A673 (cell line): ENCODE results near the gene CHAT. TPM values are rescaled to one million over a fixed set of nuclear protein-coding genes. Genes with fewer than 3 reads are reported as not detected.

Experiments
- BruUV-seq: library from RNA; stranded (reverse); fragments of 400-500 nt; replicated peaks from 2 replicates; lab custom pipeline; 2021; lab: Mats Ljungman, UMichigan
- CTCF ChIA-PET: fragments of 300-600 bp; sonication (Branson Sonifier 250); formaldehyde crosslinking; loops from one replicate; lab custom pipeline; 2022; ENCODE audit warnings: antibody characterized with exemption; lab: Charles Lee
- POLR2A ChIA-PET: fragments of 300-600 bp; sonication (Branson Sonifier 250); formaldehyde crosslinking; loops from one replicate; lab custom pipeline; 2022; ENCODE audit warnings: antibody characterized with exemption; ENCODE audit not compliant: low non-redundant PET; lab: Charles Lee
- DNase-seq: peaks from one replicate; pipeline ENCODE4 v3.0.0-alpha.2; 2015; ENCODE audit warnings: low spot score
- H3K27ac ChIP-seq: fragments of 200-600 bp; sonication (generic); 2 replicates; pipeline ENCODE4 v1.5.1; 2016; ENCODE audit warnings: mixed run types, low read depth, mild to moderate bottlenecking, mixed read lengths, antibody characterized with exemption, low read length; ENCODE audit not compliant: poor library complexity, severe bottlenecking
- H3K27me3 ChIP-seq: fragments of 200-600 bp; sonication (generic); replicated peaks from 2 replicates; pipeline ENCODE4 v1.6.1; 2017; ENCODE audit warnings: mixed run types, low read depth, mild to moderate bottlenecking, mixed read lengths, antibody characterized with exemption, low read length; ENCODE audit not compliant: insufficient read depth, poor library complexity
- H3K36me3 ChIP-seq: fragments of 200-600 bp; sonication (generic); 2 replicates; pipeline ENCODE4 v1.6.1; 2016; ENCODE audit warnings: mixed run types, mild to moderate bottlenecking, mixed read lengths, antibody characterized with exemption, low read length; ENCODE audit not compliant: insufficient read depth, poor library complexity, severe bottlenecking
- H3K4me1 ChIP-seq: fragments of 200-600 bp; sonication (generic); 2 replicates; pipeline ENCODE4 v1.6.1; 2017; ENCODE audit warnings: mixed run types, mild to moderate bottlenecking, mixed read lengths, antibody characterized with exemption, low read length; ENCODE audit not compliant: insufficient read depth, poor library complexity, severe bottlenecking
- H3K4me3 ChIP-seq: fragments of 200-600 bp; sonication (generic); 2 replicates; pipeline ENCODE4 v1.5.1; 2016; ENCODE audit warnings: low read depth, mixed run types, mild to moderate bottlenecking, mixed read lengths, low read length; ENCODE audit not compliant: poor library complexity, severe bottlenecking
- H3K9me3 ChIP-seq: fragments of 200-600 bp; sonication (generic); 2 replicates; pipeline ENCODE4 v1.6.1; 2016; ENCODE audit warnings: mixed run types, low read depth, mild to moderate bottlenecking, mixed read lengths, antibody characterized with exemption, low read length; ENCODE audit not compliant: poor library complexity, severe bottlenecking
- EZH2 ChIP-seq: fragments of 200-600 bp; sonication (generic); IDR thresholded peaks from 2 replicates; pipeline ENCODE4 v1.6.1; 2017; ENCODE audit warnings: borderline replicate concordance, low read depth, mild to moderate bottlenecking, mixed read lengths, antibody characterized with exemption, low read length; ENCODE audit not compliant: poor library complexity, severe bottlenecking
- intact Hi-C: fragments of 100-400 bp; cut with micrococcal nuclease; formaldehyde crosslinking; loops from one replicate; pipeline ENCODE4 v1.10.0; 2022; ENCODE audit not compliant: unreplicated experiment
- total RNA-seq: library from RNA; stranded (reverse); gene quantifications from 2 replicates; pipeline ENCODE4 v1.2.3, GENCODE V29; 2021
- TF ChIP-seq, protein P1 (sequence below): fragments of 300-800, 200-600 bp; sonication (generic); conservative IDR thresholded peaks from 2 replicates; pipeline ENCODE4 v1.5.1; 2017; ENCODE audit warnings: low read depth, mild to moderate bottlenecking, antibody characterized with exemption, low read length, moderate library complexity, mixed read lengths

The CHAT gene
- total RNA-seq, 1 experiment from 2014 or later = 0.56 TPM

DNA sequence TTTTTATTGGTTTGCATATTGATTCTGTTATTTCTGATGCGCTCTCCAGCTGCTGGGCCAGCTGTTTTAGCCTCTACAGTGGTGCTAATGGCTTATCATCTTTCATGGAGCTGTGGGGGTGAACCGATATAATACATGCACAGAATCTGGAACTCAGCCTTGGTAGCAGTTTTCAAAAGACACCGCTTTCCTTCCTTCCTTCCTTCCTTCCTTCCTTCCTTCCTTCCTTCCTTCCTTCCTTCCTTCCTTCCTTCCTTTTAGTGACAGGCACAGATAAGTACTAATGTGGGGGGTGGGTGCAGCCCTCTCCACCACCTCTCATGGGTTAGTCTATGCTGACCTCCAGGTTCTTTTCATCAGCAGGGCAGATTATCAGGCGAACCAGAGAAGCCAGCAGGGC, 33.7 kb downstream of the CHAT start:
- intact Hi-C loops = no loop called here
- Histone ChIP-seq H3K27ac (no peak overlapping the region), H3K9me3 (no peaks in the 10 kb centered on the region), H3K36me3 (no peaks in the 10 kb centered on the region), H3K4me3 (no peak overlapping the region), H3K27me3 (no peaks in the 10 kb centered on the region), H3K4me1 (peaks cover 21% of the 10 kb centered on the region)
- ChIA-PET CTCF (no interaction called here), POLR2A (no interaction called here)
- peak; percentile 56 for DNase-seq
- no peak for TF ChIP-seq EZH2
- TF ChIP-seq, protein P1, sequence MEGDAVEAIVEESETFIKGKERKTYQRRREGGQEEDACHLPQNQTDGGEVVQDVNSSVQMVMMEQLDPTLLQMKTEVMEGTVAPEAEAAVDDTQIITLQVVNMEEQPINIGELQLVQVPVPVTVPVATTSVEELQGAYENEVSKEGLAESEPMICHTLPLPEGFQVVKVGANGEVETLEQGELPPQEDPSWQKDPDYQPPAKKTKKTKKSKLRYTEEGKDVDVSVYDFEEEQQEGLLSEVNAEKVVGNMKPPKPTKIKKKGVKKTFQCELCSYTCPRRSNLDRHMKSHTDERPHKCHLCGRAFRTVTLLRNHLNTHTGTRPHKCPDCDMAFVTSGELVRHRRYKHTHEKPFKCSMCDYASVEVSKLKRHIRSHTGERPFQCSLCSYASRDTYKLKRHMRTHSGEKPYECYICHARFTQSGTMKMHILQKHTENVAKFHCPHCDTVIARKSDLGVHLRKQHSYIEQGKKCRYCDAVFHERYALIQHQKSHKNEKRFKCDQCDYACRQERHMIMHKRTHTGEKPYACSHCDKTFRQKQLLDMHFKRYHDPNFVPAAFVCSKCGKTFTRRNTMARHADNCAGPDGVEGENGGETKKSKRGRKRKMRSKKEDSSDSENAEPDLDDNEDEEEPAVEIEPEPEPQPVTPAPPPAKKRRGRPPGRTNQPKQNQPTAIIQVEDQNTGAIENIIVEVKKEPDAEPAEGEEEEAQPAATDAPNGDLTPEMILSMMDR = no peak
- BruUV-seq = no TSS peak

DNA sequence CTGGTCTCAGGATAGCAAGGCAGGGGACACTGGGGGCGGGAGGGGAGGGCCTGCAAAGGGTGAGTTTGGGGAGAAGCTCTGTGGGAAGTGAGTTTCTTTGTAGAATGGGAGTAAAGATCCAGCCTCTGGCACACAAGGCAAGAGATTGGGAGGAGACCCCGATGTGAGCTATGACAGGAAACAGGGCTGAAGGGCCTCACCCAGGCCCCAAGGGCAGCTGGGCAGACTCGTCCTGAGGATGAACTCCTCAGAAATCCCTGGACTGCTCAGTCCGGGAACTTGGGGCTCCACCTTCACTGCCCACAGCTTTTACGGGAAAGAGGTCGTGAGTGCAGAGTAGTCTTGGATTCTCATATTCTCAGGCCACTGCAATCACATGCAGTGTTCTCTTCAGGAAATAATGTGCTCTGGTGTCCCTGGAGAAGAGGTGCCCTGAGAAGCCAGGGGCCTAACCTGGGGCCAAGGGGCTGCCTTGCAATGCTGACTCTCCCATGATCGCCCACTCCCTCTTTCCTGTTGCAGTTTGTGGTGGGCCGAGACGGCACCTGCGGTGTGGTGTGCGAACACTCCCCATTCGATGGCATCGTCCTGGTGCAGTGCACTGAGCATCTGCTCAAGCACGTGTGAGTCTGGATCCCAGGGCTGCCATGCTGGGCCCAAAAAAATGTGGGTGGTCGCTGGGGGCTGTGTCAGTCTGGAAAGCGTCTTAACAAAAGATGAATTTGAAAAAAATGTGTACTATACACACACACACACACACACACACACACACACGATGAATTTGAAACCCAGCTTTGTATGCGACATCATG, 34.4 kb downstream of the CHAT start:
- Histone ChIP-seq H3K27me3 (no peaks in the 10 kb centered on the region), H3K27ac (peak overlapping the region; percentile 63), H3K36me3 (no peaks in the 10 kb centered on the region), H3K4me3 (no peak overlapping the region), H3K4me1 (peaks cover 21% of the 10 kb centered on the region), H3K9me3 (no peaks in the 10 kb centered on the region)
- CTCF ChIA-PET = no interaction called here
- intact Hi-C loops = no loop called here
- DNase-seq = no peak
- TF ChIP-seq, protein P1 = no peak
- TF ChIP-seq EZH2 = no peak
- POLR2A ChIA-PET = no interaction called here
- no TSS peak for BruUV-seq

DNA sequence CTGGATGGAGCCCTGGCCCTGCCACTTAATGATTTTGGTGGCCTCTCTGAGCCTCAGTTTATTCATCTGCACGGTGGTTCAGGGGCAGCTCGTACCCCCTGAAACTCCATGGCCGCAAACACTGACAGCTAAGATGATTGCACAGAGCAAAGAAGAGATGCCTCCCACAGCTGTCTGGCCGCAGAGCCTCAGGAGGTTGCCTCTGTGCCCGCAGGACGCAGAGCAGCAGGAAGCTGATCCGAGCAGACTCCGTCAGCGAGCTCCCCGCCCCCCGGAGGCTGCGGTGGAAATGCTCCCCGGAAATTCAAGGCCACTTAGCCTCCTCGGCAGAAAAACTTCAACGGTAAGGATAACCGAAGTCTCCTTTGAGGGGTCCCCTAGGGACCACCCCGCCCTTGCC, 35.5 kb downstream of the CHAT start:
- H3K36me3 ChIP-seq = no peaks in the 10 kb centered on the region
- no peaks in the 10 kb centered on the region for H3K27me3 ChIP-seq
- no peak for TF ChIP-seq EZH2
- TF ChIP-seq, protein P1 = no peak
- H3K4me1 ChIP-seq = peaks cover 21% of the 10 kb centered on the region
- no peaks in the 10 kb centered on the region for H3K9me3 ChIP-seq
- peak; percentile 51 for DNase-seq
- ChIA-PET CTCF (no interaction called here), POLR2A (no interaction called here)
- intact Hi-C loops = no loop called here
- BruUV-seq = no TSS peak
- no peak overlapping the region for H3K4me3 ChIP-seq
- H3K27ac ChIP-seq = no peak overlapping the region
